K562 (cell line): ENCODE data around the gene EEF1AKMT4. TPM values are rescaled to one million over a fixed set of nuclear protein-coding genes. Genes with fewer than 3 reads are reported as not detected.

Source experiments
- E2F5 ChIP-seq: sonication (generic); formaldehyde crosslinking; IDR thresholded peaks from 2 replicates; pipeline ENCODE4 v1.8.0; 2022; ENCODE audit warnings: mild to moderate bottlenecking, missing genetic modification reagents
- POLR2AphosphoS5 ChIP-seq: IDR thresholded peaks from 2 replicates; pipeline ENCODE4 v1.6.1; 2011; ENCODE audit warnings: mild to moderate bottlenecking, low read depth, low read length, moderate library complexity; ENCODE audit not compliant: control insufficient read depth, insufficient read depth
- RNF219 ChIP-seq: fragments of 250-450 bp; sonication (Bioruptor Pico); IDR thresholded peaks from 2 replicates; pipeline ENCODE4 v1.5.0; 2022; ENCODE audit warnings: mild to moderate bottlenecking
- RREB1 ChIP-seq: fragments of 250-450 bp; sonication (Bioruptor Pico); IDR thresholded peaks from 2 replicates; pipeline ENCODE4 v1.4.0; 2020
- ZNF740 ChIP-seq, 3 experiments: fragments of 200-800 bp in 1 of 3; sonication (Bioruptor generic) in 1 of 3; sonication (generic) in 1 of 3; formaldehyde crosslinking in 1 of 3; IDR thresholded peaks; 2 replicates each; pipeline versions ENCODE4 v1.6.1 to v1.8.0; 2016 to 2022; ENCODE audit warnings: mild to moderate bottlenecking in 2 of 3, missing compliant biosample characterization in 2 of 3, missing genetic modification characterization in 2 of 3, missing genetic modification reagents in 1 of 3
- polyA plus RNA-seq, 8 experiments: library from polyadenylated mRNA; depleted of rRNA in 4 of 8; stranded (reverse) in 5 of 8; unstranded in 3 of 8; fragments of >200 nt; fragmentation: Nextera tagmentation in 2 of 8; fragmentation: Illumina TruSeq in 1 of 8; extraction: Ambion mirVana in 2 of 8; extraction: Trizol in 1 of 8; gene quantifications; 2 replicates each; pipeline versions ENCODE4 v1.2.1 to v1.2.3, GENCODE V29; 2011 to 2014; ENCODE audit warnings: inconsistent platforms in 1 of 8, missing spikeins in 1 of 8
- total RNA-seq, 7 experiments: library from RNA; depleted of rRNA in 6 of 7; stranded (reverse); fragments of >200 nt in 6 of 7; fragmentation: Illumina TruSeq in 2 of 7; extraction: Trizol in 2 of 7; gene quantifications; 2 replicates each; pipeline versions ENCODE4 v1.2.1 to v1.2.3, GENCODE V29; 2011 to 2021; ENCODE audit warnings: low replicate concordance in 1 of 7
- TF ChIP-seq, protein P1 (sequence below): fragments of 250-450 bp; sonication (Bioruptor Pico); IDR thresholded peaks from 2 replicates; pipeline ENCODE4 v1.8.0; 2022; ENCODE audit warnings: inconsistent platforms, mild to moderate bottlenecking, moderate library complexity, borderline replicate concordance

EEF1AKMT4 gene
- total and polyA plus RNA-seq, 9 of the 15 experiments (the other 6 are each of a cell fraction or from before 2014, with no cell fraction given), result 10.3 to 49.4 (median 18.9) TPM

- TF ChIP-seq E2F5 (no peak), POLR2AphosphoS5 (no peak), RNF219 (CRISPR knock-in tag) (no peak), ZNF740 (CRISPR knock-in tag; IDR thresholded peaks at IDR 0.05) (no peak), ZNF740 (tag; IDR thresholded peaks at IDR 0.05) (no peak), RREB1 (CRISPR knock-in tag) (no peak)
- TF ChIP-seq, protein P1, sequence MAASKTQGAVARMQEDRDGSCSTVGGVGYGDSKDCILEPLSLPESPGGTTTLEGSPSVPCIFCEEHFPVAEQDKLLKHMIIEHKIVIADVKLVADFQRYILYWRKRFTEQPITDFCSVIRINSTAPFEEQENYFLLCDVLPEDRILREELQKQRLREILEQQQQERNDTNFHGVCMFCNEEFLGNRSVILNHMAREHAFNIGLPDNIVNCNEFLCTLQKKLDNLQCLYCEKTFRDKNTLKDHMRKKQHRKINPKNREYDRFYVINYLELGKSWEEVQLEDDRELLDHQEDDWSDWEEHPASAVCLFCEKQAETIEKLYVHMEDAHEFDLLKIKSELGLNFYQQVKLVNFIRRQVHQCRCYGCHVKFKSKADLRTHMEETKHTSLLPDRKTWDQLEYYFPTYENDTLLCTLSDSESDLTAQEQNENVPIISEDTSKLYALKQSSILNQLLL (CRISPR knock-in tag), result no peak
These were observed 10.6 kb downstream of the EEF1AKMT4 start (continued) for GRCh38 chr3:184259878-184260723.
